Left ventricle myocardium inferior (tissue), 1 donor: ENCODE data around the gene ACSM4. TPM values are rescaled to one million over a fixed set of nuclear protein-coding genes. Genes with fewer than 3 reads are reported as not detected.
"Not testable (repeated sequence)": the region's sequence is repeated elsewhere in the genome, so short reads cannot be mapped to it uniquely, and the experiment has no call there.

Source experiments
- DNase-seq: peaks from one replicate; pipeline ENCODE4 v3.0.0-alpha.2; 2020
- H3K27ac ChIP-seq: fragments of 200-600 bp; replicated peaks from 2 replicates; pipeline ENCODE4 v1.8.0; 2021
- H3K27me3 ChIP-seq: fragments of 200-600 bp; 2 replicates; pipeline ENCODE4 v1.8.0; 2021; ENCODE audit warnings: low read depth
- H3K36me3 ChIP-seq: fragments of 200-600 bp; 2 replicates; pipeline ENCODE4 v1.8.0; 2021
- H3K4me1 ChIP-seq: fragments of 200-600 bp; 2 replicates; pipeline ENCODE4 v1.8.0; 2021
- H3K4me3 ChIP-seq: fragments of 200-600 bp; 2 replicates; pipeline ENCODE4 v1.8.0; 2021; ENCODE audit warnings: mild to moderate bottlenecking, moderate library complexity
- H3K9me3 ChIP-seq: fragments of 200-600 bp; replicated peaks from 2 replicates; pipeline ENCODE4 v1.8.0; 2021
- intact Hi-C: fragments of 100-400 bp; cut with micrococcal nuclease; formaldehyde crosslinking; loops from one replicate; pipeline ENCODE4 v1.11.0; 2022
- total RNA-seq: library from RNA; stranded (reverse); fragmentation: NEBNext Ultra II Directional; extraction: Animal tissue kit (Norgen Biotek cat#: 25700); gene quantifications from one replicate; pipeline ENCODE4 v1.2.1, GENCODE V29; 2021
- TF ChIP-seq, protein P1 (sequence below): fragments of 200-600 bp; IDR thresholded peaks from 2 replicates; pipeline ENCODE4 v1.8.0; 2021; ENCODE audit warnings: antibody characterized with exemption, mild to moderate bottlenecking, borderline replicate concordance
- donor health status: DM: no; HTN: yes; CAD: no; lungs with severe emphysema.

The ACSM4 gene
- total RNA-seq, 1 donor from 2014 or later = not detected

DNA sequence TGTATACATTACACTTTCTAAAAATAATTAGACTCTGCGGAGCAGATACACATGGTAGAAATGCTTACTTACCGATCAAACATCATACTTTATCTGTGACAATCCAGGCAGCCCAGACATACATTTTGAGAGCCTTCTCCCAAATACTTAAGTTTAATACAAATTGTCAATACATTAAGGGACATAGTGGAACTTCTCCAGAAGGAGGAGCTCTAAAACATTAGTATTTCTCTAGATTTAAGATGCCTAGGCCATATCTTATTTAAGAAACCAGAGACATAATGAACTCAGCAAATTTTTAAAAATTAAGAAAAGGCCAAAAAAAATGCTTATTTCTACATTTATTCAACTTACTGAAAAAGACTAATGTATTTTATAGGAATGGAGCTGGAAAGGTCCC, 16.1 kb downstream of the ACSM4 start:
- Histone ChIP-seq H3K4me1 (no peaks in the 10 kb centered on the region), H3K27ac (no peak overlapping the region), H3K9me3 (no peaks in the 10 kb centered on the region), H3K27me3 (no peaks in the 10 kb centered on the region), H3K36me3 (no peaks in the 10 kb centered on the region), H3K4me3 (no peak overlapping the region)
- TF ChIP-seq, protein P1, sequence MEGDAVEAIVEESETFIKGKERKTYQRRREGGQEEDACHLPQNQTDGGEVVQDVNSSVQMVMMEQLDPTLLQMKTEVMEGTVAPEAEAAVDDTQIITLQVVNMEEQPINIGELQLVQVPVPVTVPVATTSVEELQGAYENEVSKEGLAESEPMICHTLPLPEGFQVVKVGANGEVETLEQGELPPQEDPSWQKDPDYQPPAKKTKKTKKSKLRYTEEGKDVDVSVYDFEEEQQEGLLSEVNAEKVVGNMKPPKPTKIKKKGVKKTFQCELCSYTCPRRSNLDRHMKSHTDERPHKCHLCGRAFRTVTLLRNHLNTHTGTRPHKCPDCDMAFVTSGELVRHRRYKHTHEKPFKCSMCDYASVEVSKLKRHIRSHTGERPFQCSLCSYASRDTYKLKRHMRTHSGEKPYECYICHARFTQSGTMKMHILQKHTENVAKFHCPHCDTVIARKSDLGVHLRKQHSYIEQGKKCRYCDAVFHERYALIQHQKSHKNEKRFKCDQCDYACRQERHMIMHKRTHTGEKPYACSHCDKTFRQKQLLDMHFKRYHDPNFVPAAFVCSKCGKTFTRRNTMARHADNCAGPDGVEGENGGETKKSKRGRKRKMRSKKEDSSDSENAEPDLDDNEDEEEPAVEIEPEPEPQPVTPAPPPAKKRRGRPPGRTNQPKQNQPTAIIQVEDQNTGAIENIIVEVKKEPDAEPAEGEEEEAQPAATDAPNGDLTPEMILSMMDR = no peak
- intact Hi-C loops = no loop called here
- no peak for DNase-seq

DNA sequence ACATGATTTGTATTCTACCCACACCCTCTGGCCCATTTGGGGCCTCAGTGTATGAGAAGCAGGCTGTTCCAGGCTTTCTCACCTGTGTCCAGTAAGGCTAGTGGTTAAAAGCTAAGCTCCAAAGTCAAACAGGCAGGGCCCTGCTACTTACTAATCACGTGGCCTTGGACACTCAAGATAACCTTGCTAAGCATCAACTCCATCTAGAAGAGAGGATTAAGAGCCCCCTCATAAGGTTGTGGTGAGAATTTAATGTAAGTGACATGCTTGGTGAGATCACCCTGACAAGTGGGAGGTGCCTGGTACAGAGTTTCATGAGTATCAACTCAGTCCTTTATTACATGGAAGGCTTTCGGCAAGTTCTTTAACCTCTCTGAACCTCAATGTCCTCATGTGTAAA, 17.8 kb downstream of the ACSM4 start:
- no peaks in the 10 kb centered on the region for H3K4me1 ChIP-seq
- H3K9me3 ChIP-seq = no peaks in the 10 kb centered on the region
- H3K36me3 ChIP-seq = no peaks in the 10 kb centered on the region
- no peak for DNase-seq
- intact Hi-C loops = no loop called here
- H3K27ac ChIP-seq = no peak overlapping the region
- H3K27me3 ChIP-seq = no peaks in the 10 kb centered on the region
- H3K4me3 ChIP-seq = no peak overlapping the region
- TF ChIP-seq, protein P1 = no peak

DNA sequence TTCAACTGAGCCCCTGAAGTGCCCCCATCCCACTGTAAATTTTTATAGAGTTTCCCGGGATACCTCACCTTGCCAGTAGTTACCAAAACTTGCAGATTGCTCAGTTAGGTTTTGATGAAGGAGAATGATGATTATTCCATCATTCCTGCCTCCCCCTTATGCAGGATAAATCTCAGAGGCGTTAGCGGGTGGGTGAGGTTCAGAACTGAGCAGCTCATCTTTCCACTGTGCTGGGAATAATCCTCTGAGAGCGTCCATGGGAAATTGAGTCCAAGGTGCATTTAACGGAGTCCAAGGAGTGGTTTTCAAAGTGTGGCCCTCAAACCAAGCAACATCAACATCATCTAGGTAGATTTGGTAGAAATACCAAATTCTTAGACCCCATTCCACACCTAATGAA, 18.7 kb downstream of the ACSM4 start:
- H3K9me3 ChIP-seq = no peaks in the 10 kb centered on the region
- no peak overlapping the region for H3K27ac ChIP-seq
- no peaks in the 10 kb centered on the region for H3K36me3 ChIP-seq
- TF ChIP-seq, protein P1 = no peak
- intact Hi-C loops = no loop called here
- no peak overlapping the region for H3K4me3 ChIP-seq
- no peak for DNase-seq
- H3K27me3 ChIP-seq = no peaks in the 10 kb centered on the region
- H3K4me1 ChIP-seq = no peaks in the 10 kb centered on the region

DNA sequence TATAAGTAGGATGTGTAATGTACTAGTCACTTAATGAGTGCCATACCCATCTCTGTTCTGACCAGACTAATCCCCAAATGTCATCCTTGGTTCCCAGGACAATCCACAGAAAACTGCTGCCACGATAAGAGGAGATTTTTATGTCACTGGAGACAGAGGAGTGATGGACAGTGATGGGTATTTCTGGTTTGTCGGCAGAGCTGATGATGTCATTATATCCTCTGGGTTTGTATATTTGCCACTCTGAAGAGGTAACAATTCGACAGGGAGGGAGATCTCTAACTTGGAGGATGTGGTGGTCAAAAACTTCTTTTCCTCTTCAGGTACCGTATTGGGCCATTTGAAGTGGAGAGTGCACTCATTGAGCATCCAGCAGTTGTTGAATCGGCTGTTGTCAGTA, 20.3 kb downstream of the ACSM4 start:
- Histone ChIP-seq H3K4me1 (no peaks in the 10 kb centered on the region), H3K36me3 (no peaks in the 10 kb centered on the region), H3K9me3 (no peaks in the 10 kb centered on the region), H3K4me3 (no peak overlapping the region), H3K27me3 (no peaks in the 10 kb centered on the region), H3K27ac (no peak overlapping the region)
- TF ChIP-seq, protein P1 = no peak
- no peak for DNase-seq
- intact Hi-C loops = no loop called here

DNA sequence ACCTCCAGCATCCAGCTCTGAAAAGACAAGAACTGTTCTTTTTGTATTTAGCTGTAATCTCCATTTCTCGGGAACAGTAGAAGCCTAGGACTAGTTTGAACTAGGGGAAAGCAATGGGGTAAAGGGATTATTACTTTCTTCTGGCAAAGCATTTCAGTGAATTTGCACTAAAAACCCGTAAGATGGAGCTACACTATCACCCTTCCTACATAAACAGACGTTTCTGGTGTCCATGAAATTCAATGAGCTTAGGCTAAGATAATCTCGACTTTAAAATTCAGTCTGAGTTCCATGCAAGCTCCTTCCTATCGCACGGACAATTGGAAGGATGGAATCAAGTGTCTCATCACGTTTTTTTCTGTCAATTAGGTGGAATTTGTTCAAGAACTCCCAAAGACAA, 24.0 kb downstream of the ACSM4 start:
- H3K4me1 ChIP-seq = no peaks in the 10 kb centered on the region
- no peak overlapping the region for H3K4me3 ChIP-seq
- H3K27ac ChIP-seq = no peak overlapping the region
- no peaks in the 10 kb centered on the region for H3K36me3 ChIP-seq
- intact Hi-C loops = no loop called here
- no peak for DNase-seq
- H3K9me3 ChIP-seq = peaks cover 9% of the 10 kb centered on the region
- H3K27me3 ChIP-seq = no peaks in the 10 kb centered on the region
- TF ChIP-seq, protein P1 = no peak

DNA sequence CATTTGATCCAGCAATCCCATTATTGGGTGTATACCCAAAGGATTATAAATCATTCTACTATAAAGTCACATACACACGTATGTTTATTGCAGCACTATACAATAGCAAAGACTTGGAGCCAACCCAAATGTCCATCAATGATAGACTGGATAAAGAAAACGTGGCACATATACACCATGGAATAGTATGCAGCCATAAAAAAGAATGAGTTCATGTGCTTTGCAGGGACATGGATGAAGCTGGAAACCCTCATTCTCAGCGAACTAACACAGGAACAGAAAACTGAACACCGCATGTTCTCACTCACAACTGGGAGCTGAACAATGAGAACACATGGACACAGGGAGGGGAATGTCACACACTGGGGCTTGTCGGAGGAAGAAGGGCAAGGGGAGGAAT, 33.9 kb downstream of the ACSM4 start:
- intact Hi-C loops, H3K36me3 ChIP-seq: not testable (repeated sequence)

More for the DNA sequence above, 33.9 kb downstream of the ACSM4 start:
- not testable (repeated sequence) for DNase-seq, H3K27me3 ChIP-seq, H3K27ac ChIP-seq, H3K4me3 ChIP-seq, H3K4me1 ChIP-seq
- peaks cover 24% of the 10 kb centered on the region for H3K9me3 ChIP-seq
